HepG2 (cell line): ENCODE data around the gene TXN2. TPM values are rescaled to one million over a fixed set of nuclear protein-coding genes. Genes with fewer than 3 reads are reported as not detected.

ENCODE experiments used
- ADNP ChIP-seq: sonication (generic); formaldehyde crosslinking; IDR thresholded peaks from 2 replicates; pipeline ENCODE4 v1.4.0; 2020; ENCODE audit warnings: missing genetic modification reagents
- AHDC1 ChIP-seq: sonication (generic); formaldehyde crosslinking; IDR thresholded peaks from 2 replicates; pipeline ENCODE4 v1.5.1; 2020; ENCODE audit warnings: mild to moderate bottlenecking, missing genetic modification reagents, borderline replicate concordance
- GPBP1L1 ChIP-seq: sonication (generic); formaldehyde crosslinking; IDR thresholded peaks from 2 replicates; pipeline ENCODE4 v1.5.0; 2020; ENCODE audit warnings: mild to moderate bottlenecking, missing genetic modification reagents
- MED8 ChIP-seq: sonication (generic); formaldehyde crosslinking; IDR thresholded peaks from 2 replicates; pipeline ENCODE4 v1.8.1; 2023; ENCODE audit warnings: mild to moderate bottlenecking, missing genetic modification reagents; ENCODE audit not compliant: insufficient replicate concordance
- SIX4 ChIP-seq: sonication (generic); formaldehyde crosslinking; IDR thresholded peaks from 2 replicates; pipeline ENCODE4 v1.4.0; 2020; ENCODE audit warnings: missing genetic modification reagents
- SUZ12 ChIP-seq: fragments of 150-350 bp; IDR thresholded peaks from 2 replicates; pipeline ENCODE4 v1.6.1; 2014; ENCODE audit warnings: low read depth, low read length
- THYN1 ChIP-seq: sonication (generic); formaldehyde crosslinking; IDR thresholded peaks from 2 replicates; pipeline ENCODE4 v1.8.1; 2023; ENCODE audit warnings: low read depth, mild to moderate bottlenecking, moderate library complexity, missing genetic modification reagents, borderline replicate concordance
- ZIK1 ChIP-seq: sonication (generic); formaldehyde crosslinking; IDR thresholded peaks from 2 replicates; pipeline ENCODE4 v1.5.0; 2020; ENCODE audit warnings: mild to moderate bottlenecking, low read depth, missing genetic modification reagents, borderline replicate concordance
- ZNF142 ChIP-seq: sonication (generic); formaldehyde crosslinking; IDR thresholded peaks from 2 replicates; pipeline ENCODE4 v1.4.0; 2020; ENCODE audit warnings: missing genetic modification reagents
- ZNF17 ChIP-seq: sonication (generic); formaldehyde crosslinking; IDR thresholded peaks from 2 replicates; pipeline ENCODE4 v1.5.0; 2020; ENCODE audit warnings: mild to moderate bottlenecking, missing genetic modification reagents
- ZNF574 ChIP-seq: sonication (generic); formaldehyde crosslinking; IDR thresholded peaks from 2 replicates; pipeline ENCODE4 v1.4.0; 2020; ENCODE audit warnings: missing genetic modification reagents
- polyA plus RNA-seq, 8 experiments: library from polyadenylated mRNA; depleted of rRNA in 3 of 8; stranded (reverse) in 7 of 8; unstranded in 1 of 8; fragments of >200 nt; fragmentation: Illumina TruSeq in 4 of 8; extraction: Trizol in 4 of 8; gene quantifications; 2 replicates each; pipeline versions ENCODE4 v1.2.1 to v1.2.3, GENCODE V29; 2011 to 2016; ENCODE audit warnings: low read depth in 4 of 8, missing spikeins in 1 of 8, mixed read lengths in 1 of 8; ENCODE audit not compliant: insufficient read depth in 1 of 8
- total RNA-seq, 5 experiments: library from RNA; depleted of rRNA; stranded (reverse); fragments of >200 nt; fragmentation: Illumina TruSeq; extraction: Trizol; gene quantifications; 2 replicates each; pipeline ENCODE4 v1.2.3, GENCODE V29; 2016; ENCODE audit warnings: low read depth in 1 of 5

The TXN2 gene
- total and polyA plus RNA-seq, 2 of the 13 experiments (the other 11 are each of a cell fraction or from before 2014, with no cell fraction given): 41.4 to 109 TPM

DNA sequence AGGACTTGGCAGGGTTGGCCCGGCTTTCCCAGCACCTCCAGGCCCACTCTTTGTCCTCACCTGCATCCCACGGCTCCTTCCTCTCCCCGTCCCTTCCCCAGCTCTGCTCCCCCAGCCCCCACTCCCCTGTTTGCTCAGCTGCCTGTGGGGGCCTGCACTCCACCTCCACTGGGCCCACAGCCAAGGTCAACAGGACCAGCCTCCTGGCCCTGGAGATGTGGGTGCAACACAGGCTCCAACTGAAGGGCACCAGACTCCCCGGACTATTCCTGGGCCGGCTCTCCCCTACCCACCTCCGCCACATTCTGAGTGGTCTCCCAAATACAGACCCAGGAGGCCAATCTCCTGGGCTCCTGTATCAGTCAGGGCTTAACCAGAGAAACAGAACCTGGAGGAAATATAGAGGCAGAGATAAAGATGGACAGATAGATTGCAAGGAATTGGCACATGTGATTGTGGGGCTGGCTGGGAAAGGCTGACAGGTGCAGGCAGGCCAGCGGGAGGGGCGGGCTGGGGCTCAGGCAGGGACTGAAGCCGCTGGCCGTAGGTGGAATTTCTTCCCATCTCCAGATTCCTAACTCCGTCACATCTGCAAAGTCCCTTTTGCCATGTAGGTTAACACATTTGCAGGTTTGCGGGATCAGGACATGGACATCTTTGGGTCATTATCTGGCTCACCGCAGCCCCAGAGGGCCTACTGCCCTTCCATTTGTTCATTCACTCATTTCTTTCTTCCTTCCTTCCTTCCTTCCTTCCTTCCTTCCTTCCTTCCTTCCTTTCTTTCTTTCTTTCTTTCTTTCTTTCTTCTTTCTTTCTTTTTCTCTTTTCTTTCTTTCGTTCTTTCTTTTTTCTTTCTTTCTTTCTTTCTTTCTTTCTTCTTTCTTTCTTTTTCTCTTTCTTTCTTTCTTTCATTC, 47.9 kb downstream of the TXN2 start (continued):
- TF ChIP-seq ZNF142 (no peak), ZNF574 (peak; percentile 74), ADNP (no peak), MED8 (CRISPR knock-in tag) (peak; percentile 63), GPBP1L1 (CRISPR knock-in tag) (no peak), AHDC1 (0 out of 2 replicates have a peak, but pooled peaks have one; percentile 60), SUZ12 (no peak), ZIK1 (CRISPR knock-in tag) (no peak), ZNF17 (CRISPR knock-in tag) (no peak), THYN1 (no peak), SIX4 (CRISPR knock-in tag) (no peak)
